CD14-positive monocyte (primary cell): ENCODE results near the gene DGCR6L. TPM values are rescaled to one million over a fixed set of nuclear protein-coding genes. Genes with fewer than 3 reads are reported as not detected.
"Not testable (repeated sequence)": the region's sequence is repeated elsewhere in the genome, so short reads cannot be mapped to it uniquely, and the experiment has no call there.

Source experiments
- DNase-seq, 3 donors: peaks; one replicate each; pipeline ENCODE4 v3.0.0-alpha.2; 2011 to 2022
- H2AFZ ChIP-seq: 2 replicates; pipeline ENCODE4 v1.6.0; 2012; ENCODE audit warnings: mild to moderate bottlenecking, low read depth, low read length, inconsistent platforms; ENCODE audit not compliant: insufficient read depth, poor library complexity, severe bottlenecking
- H3K27ac ChIP-seq, 2 donors: 1 replicate in 1 of 2; 2 replicates in 1 of 2; pipeline ENCODE4 v1.5.1; 2012 to 2013; ENCODE audit warnings: low read length in 2 of 2, control low read depth in 1 of 2, inconsistent platforms in 1 of 2, low read depth in 1 of 2, mild to moderate bottlenecking in 1 of 2
- H3K27me3 ChIP-seq, 2 donors: one replicate each; pipeline versions ENCODE4 v1.6.0 to v1.6.1; 2011 to 2013; ENCODE audit warnings: low read length in 2 of 2; ENCODE audit not compliant: control insufficient read depth in 2 of 2, insufficient read depth in 2 of 2
- H3K36me3 ChIP-seq, 2 donors: replicated peaks in 1 of 2; 1 replicate in 1 of 2; 2 replicates in 1 of 2; pipeline versions ENCODE4 v1.5.1 to v1.6.1; 2012 to 2013; ENCODE audit warnings: low read length in 2 of 2, control low read depth in 1 of 2, inconsistent platforms in 1 of 2, mild to moderate bottlenecking in 1 of 2; ENCODE audit not compliant: insufficient read depth in 2 of 2, control insufficient read depth in 1 of 2
- H3K4me1 ChIP-seq, 2 donors: 1 replicate in 1 of 2; 2 replicates in 1 of 2; pipeline versions ENCODE4 v1.5.1 to v1.6.1; 2012 to 2013; ENCODE audit warnings: low read length in 2 of 2, control low read depth in 1 of 2, inconsistent platforms in 1 of 2, mild to moderate bottlenecking in 1 of 2, moderate library complexity in 1 of 2; ENCODE audit not compliant: insufficient read depth in 2 of 2, control insufficient read depth in 1 of 2
- H3K4me2 ChIP-seq: replicated peaks from 2 replicates; pipeline ENCODE3; 2012; ENCODE audit warnings: low read length, moderate library complexity, mild to moderate bottlenecking; ENCODE audit not compliant: poor library complexity, severe bottlenecking; ENCODE audit errors: extremely low read depth
- H3K4me3 ChIP-seq, 3 experiments: fragments of 200-600 bp in 1 of 3; sonication (generic) in 1 of 3; replicated peaks in 1 of 3; 1 replicate in 2 of 3; 2 replicates in 1 of 3; pipeline ENCODE4 v1.5.1; 2011 to 2013; ENCODE audit warnings: low read length in 3 of 3, mild to moderate bottlenecking in 3 of 3, control low read depth in 2 of 3, low read depth in 2 of 3, inconsistent platforms in 1 of 3, moderate library complexity in 1 of 3
- H3K79me2 ChIP-seq: 2 replicates; pipeline ENCODE4 v1.6.0; 2012; ENCODE audit warnings: mild to moderate bottlenecking, control low read depth, inconsistent platforms, low read length, moderate library complexity; ENCODE audit not compliant: insufficient read depth
- H3K9ac ChIP-seq: 2 replicates; pipeline ENCODE4 v1.6.0; 2017; ENCODE audit warnings: low read length, mild to moderate bottlenecking; ENCODE audit not compliant: insufficient read depth, poor library complexity, severe bottlenecking
- H3K9me3 ChIP-seq, 2 donors: replicated peaks in 1 of 2; 1 replicate in 1 of 2; 2 replicates in 1 of 2; pipeline versions ENCODE4 v1.5.1 to v1.6.1; 2012 to 2013; ENCODE audit warnings: low read length in 2 of 2, control low read depth in 1 of 2; ENCODE audit not compliant: control insufficient read depth in 1 of 2, insufficient read depth in 1 of 2
- H4K20me1 ChIP-seq: 2 replicates; pipeline ENCODE4 v1.6.0; 2012; ENCODE audit warnings: mild to moderate bottlenecking, low read length, control low read depth, moderate library complexity; ENCODE audit not compliant: insufficient read depth
- H3K27ac Mint-ChIP-seq, 7 donors: one replicate each; pipeline ENCODE4 v1.8.0; 2020; ENCODE audit warnings: mild to moderate bottlenecking in 7 of 7, mixed read lengths in 7 of 7, moderate library complexity in 6 of 7, inconsistent platforms in 2 of 7
- H3K27me3 Mint-ChIP-seq, 3 donors: one replicate each; pipeline ENCODE4 v1.8.0; 2021 to 2022; ENCODE audit warnings: low read depth in 3 of 3, mild to moderate bottlenecking in 3 of 3, mixed read lengths in 3 of 3, moderate library complexity in 3 of 3, inconsistent platforms in 1 of 3
- H3K36me3 Mint-ChIP-seq, 2 donors: one replicate each; pipeline ENCODE4 v1.8.0; 2020; ENCODE audit warnings: mixed read lengths in 2 of 2, inconsistent platforms in 1 of 2, mild to moderate bottlenecking in 1 of 2
- H3K4me1 Mint-ChIP-seq: one replicate; pipeline ENCODE4 v1.8.0; 2020; ENCODE audit warnings: mild to moderate bottlenecking, mixed read lengths
- H3K4me3 Mint-ChIP-seq, 2 donors: one replicate each; pipeline ENCODE4 v1.8.0; 2020; ENCODE audit warnings: mild to moderate bottlenecking in 2 of 2, mixed read lengths in 2 of 2, moderate library complexity in 1 of 2
- H3K9me3 Mint-ChIP-seq, 7 donors: one replicate each; pipeline ENCODE4 v1.8.0; 2020 to 2022; ENCODE audit warnings: mixed read lengths in 7 of 7, mild to moderate bottlenecking in 6 of 7, moderate library complexity in 6 of 7, inconsistent platforms in 2 of 7
- CTCF ChIP-seq: fragments of 200-600 bp; IDR thresholded peaks from one replicate; pipeline ENCODE4 v1.8.0; 2022; ENCODE audit warnings: antibody characterized with exemption, mild to moderate bottlenecking
- WGBS: methylation state at CpG from one replicate; pipeline ENCODE4 v1.1.5; 2013; ENCODE audit warnings: missing lambda C conversion rate; ENCODE audit not compliant: insufficient coverage; 5-methylcytosine and 5-hydroxymethylcytosine counted together
- intact Hi-C, 2 donors: fragments of 100-400 bp; cut with micrococcal nuclease; formaldehyde crosslinking; loops; one replicate each; pipeline versions ENCODE4 v1.15.0 to v1.15.1; 2023
- polyA plus RNA-seq, 3 donors: library from polyadenylated mRNA; depleted of rRNA in 1 of 3; unstranded in 2 of 3; stranded (reverse) in 1 of 3; fragments of 300-500 nt in 2 of 3; fragments of >200 nt in 1 of 3; fragmentation: Illumina TruSeq in 2 of 3; gene quantifications; 1 replicate in 2 of 3; 2 replicates in 1 of 3; pipeline ENCODE4 v1.2.3, GENCODE V29; 2012 to 2021

The DGCR6L gene
- polyA plus RNA-seq, 3 donors, result 33.0 to 62.8 (median 56.3) TPM

- Histone ChIP-seq H3K79me2 (no peaks in the 10 kb centered on the region), H3K36me3 (no peaks in the 10 kb centered on the region), H2AFZ (no peak overlapping the region), H4K20me1 (no peaks in the 10 kb centered on the region), H3K4me3 (peak overlapping the region in 1 of 3 experiments; percentile 40), H3K9me3 (no peaks in the 10 kb centered on the region), H3K27ac (no peak overlapping the region), H3K4me2 (peak overlapping the region; percentile 68), H3K4me1 (peaks cover 4 to 8% of the 10 kb centered on the region in 2 donors), H3K9ac (no peak overlapping the region), H3K27me3 (peaks cover 0 to 11% of the 10 kb centered on the region in 2 donors)
- peaks cover 5% of the 10 kb centered on the region for H3K4me1 Mint-ChIP-seq
- intact Hi-C loops, result loop anchor here (5.0 kb wide), 1 partner anchor 110 kb away; no protein-coding TSS in a partner anchor
- peaks cover 5 to 23% (median 7%) of the 10 kb centered on the region in 3 donors for H3K27me3 Mint-ChIP-seq
- 3% methylated on average over 97 of the region's 101 CpGs for WGBS
- peak overlapping the region; percentile 15 to 48 for H3K4me3 Mint-ChIP-seq
- no peak for TF ChIP-seq CTCF
- H3K27ac Mint-ChIP-seq, result no peak overlapping the region
- no peaks in the 10 kb centered on the region for H3K36me3 Mint-ChIP-seq
- H3K9me3 Mint-ChIP-seq, result no peaks in the 10 kb centered on the region
- DNase-seq, result no peak
Observed at GRCh38 chr22:20267441-20268278, 52.2 kb downstream of the DGCR6L start.

GRCh38 chr22:20266667-20267440, 53.0 kb downstream of the DGCR6L start:
- not testable (repeated sequence) for H3K4me2 ChIP-seq, H3K4me3 ChIP-seq, H3K27ac Mint-ChIP-seq, H3K9me3 Mint-ChIP-seq, H3K9me3 ChIP-seq, H3K4me1 ChIP-seq, H3K36me3 ChIP-seq, H3K27ac ChIP-seq, H3K4me1 Mint-ChIP-seq, H2AFZ ChIP-seq, DNase-seq, H3K9ac ChIP-seq, H3K36me3 Mint-ChIP-seq, H4K20me1 ChIP-seq, H3K79me2 ChIP-seq
- H3K27me3 ChIP-seq, result peaks cover 0 to 11% of the 10 kb centered on the region in 2 donors
- 50% methylated on average over 18 of the region's 33 CpGs for WGBS
- intact Hi-C loops, result loop anchor here (5.0 kb wide), 1 partner anchor 110 kb away; no protein-coding TSS in a partner anchor
- H3K27me3 Mint-ChIP-seq, result peaks cover 5 to 23% (median 7%) of the 10 kb centered on the region in 3 donors
- H3K4me3 Mint-ChIP-seq, result peak overlapping the region; percentile 39 to 48

GRCh38 chr22:20265772-20266666, 53.8 kb downstream of the DGCR6L start:
- H3K27me3 ChIP-seq, result peaks cover 0 to 11% of the 10 kb centered on the region in 2 donors
- H3K27ac Mint-ChIP-seq, H3K4me3 ChIP-seq, H3K79me2 ChIP-seq, H3K4me3 Mint-ChIP-seq, H3K27ac ChIP-seq, H3K36me3 Mint-ChIP-seq, H3K36me3 ChIP-seq, H3K9me3 ChIP-seq, DNase-seq, H3K9me3 Mint-ChIP-seq, H3K4me1 Mint-ChIP-seq, H4K20me1 ChIP-seq, H3K4me1 ChIP-seq, H2AFZ ChIP-seq, H3K4me2 ChIP-seq, H3K9ac ChIP-seq: not testable (repeated sequence)
- WGBS, result 90% methylated on average over 2 of the region's 15 CpGs
- peaks cover 5 to 23% (median 7%) of the 10 kb centered on the region in 3 donors for H3K27me3 Mint-ChIP-seq
- intact Hi-C loops, result loop anchor here (5.0 kb wide), 1 partner anchor 109 kb away; no protein-coding TSS in a partner anchor
